GM21723 (cell line): ENCODE results near the gene SAA4.
"Not testable (repeated sequence)": the region's sequence is repeated elsewhere in the genome, so short reads cannot be mapped to it uniquely, and the experiment has no call there.

Source experiments
- ATAC-seq: cut with Tn5 transposase; IDR thresholded peaks from one replicate; pipeline ENCODE4 v1.9.1; 2021; ENCODE audit warnings: mild to moderate bottlenecking, moderate library complexity; ENCODE audit not compliant: unreplicated experiment

Gene SAA4

GRCh38 chr11:18191376-18191775, 45.2 kb downstream of the SAA4 start:
- ATAC-seq, result no peak

- ATAC-seq, result not testable (repeated sequence)
Observed at GRCh38 chr11:18189476-18190245, 46.9 kb downstream of the SAA4 start.

- no peak for ATAC-seq
Observed at GRCh38 chr11:18188796-18189195, 47.8 kb downstream of the SAA4 start.
